HepG2 (cell line): ENCODE data around the gene AGRN. TPM values are rescaled to one million over a fixed set of nuclear protein-coding genes. Genes with fewer than 3 reads are reported as not detected.

ENCODE experiments used
- E2F1 ChIP-seq: sonication (generic); formaldehyde crosslinking; IDR thresholded peaks from 2 replicates; pipeline ENCODE4 v1.5.0; 2020; ENCODE audit warnings: missing genetic modification reagents
- HMGXB3 ChIP-seq: sonication (generic); formaldehyde crosslinking; IDR thresholded peaks from 2 replicates; pipeline ENCODE4 v1.4.0; 2020; ENCODE audit warnings: missing genetic modification reagents, borderline replicate concordance
- KMT2A ChIP-seq: sonication (generic); formaldehyde crosslinking; IDR thresholded peaks from 2 replicates; pipeline ENCODE4 v1.4.0; 2020; ENCODE audit warnings: missing genetic modification reagents
- MED1 ChIP-seq: sonication (generic); formaldehyde crosslinking; IDR thresholded peaks from 2 replicates; pipeline ENCODE4 v1.4.0; 2020; ENCODE audit warnings: missing genetic modification reagents
- MYC ChIP-seq: sonication (generic); formaldehyde crosslinking; IDR thresholded peaks from 2 replicates; pipeline ENCODE4 v1.9.0; 2021; ENCODE audit warnings: missing genetic modification reagents, borderline replicate concordance
- TOPORS ChIP-seq: sonication (generic); formaldehyde crosslinking; IDR thresholded peaks from 2 replicates; pipeline ENCODE4 v1.8.0; 2023; ENCODE audit warnings: mild to moderate bottlenecking, missing genetic modification reagents
- ZNF572 ChIP-seq: sonication (generic); formaldehyde crosslinking; IDR thresholded peaks from 2 replicates; pipeline ENCODE4 v1.5.1; 2020; ENCODE audit warnings: mild to moderate bottlenecking, missing genetic modification reagents
- ZNF670 ChIP-seq: sonication (generic); formaldehyde crosslinking; IDR thresholded peaks from 2 replicates; pipeline ENCODE4 v1.8.0; 2022; ENCODE audit warnings: mild to moderate bottlenecking, missing genetic modification reagents, borderline replicate concordance
- polyA plus RNA-seq, 8 experiments: library from polyadenylated mRNA; depleted of rRNA in 3 of 8; stranded (reverse) in 7 of 8; unstranded in 1 of 8; fragments of >200 nt; fragmentation: Illumina TruSeq in 4 of 8; extraction: Trizol in 4 of 8; gene quantifications; 2 replicates each; pipeline versions ENCODE4 v1.2.1 to v1.2.3, GENCODE V29; 2011 to 2016; ENCODE audit warnings: low read depth in 4 of 8, missing spikeins in 1 of 8, mixed read lengths in 1 of 8; ENCODE audit not compliant: insufficient read depth in 1 of 8
- total RNA-seq, 5 experiments: library from RNA; depleted of rRNA; stranded (reverse); fragments of >200 nt; fragmentation: Illumina TruSeq; extraction: Trizol; gene quantifications; 2 replicates each; pipeline ENCODE4 v1.2.3, GENCODE V29; 2016; ENCODE audit warnings: low read depth in 1 of 5
- TF ChIP-seq, protein P1 (sequence below): sonication (generic); formaldehyde crosslinking; IDR thresholded peaks from one replicate; pipeline ENCODE4 v1.5.1; 2020; ENCODE audit warnings: mild to moderate bottlenecking, missing genetic modification reagents; ENCODE audit errors: not compliant biosample characterization
- TF ChIP-seq, protein P2 (sequence below), 2 experiments: sonication (generic) in 1 of 2; formaldehyde crosslinking in 1 of 2; IDR thresholded peaks; 2 replicates each; pipeline versions ENCODE4 v1.5.1 to v1.6.1; 2011 to 2020; ENCODE audit warnings: borderline replicate concordance in 1 of 2, low read depth in 1 of 2, low read length in 1 of 2, mild to moderate bottlenecking in 1 of 2, missing genetic modification reagents in 1 of 2, moderate library complexity in 1 of 2

Gene AGRN
- total and polyA plus RNA-seq, 2 of the 13 experiments (the other 11 are each of a cell fraction or from before 2014, with no cell fraction given) = 29.8 to 65.2 TPM

DNA sequence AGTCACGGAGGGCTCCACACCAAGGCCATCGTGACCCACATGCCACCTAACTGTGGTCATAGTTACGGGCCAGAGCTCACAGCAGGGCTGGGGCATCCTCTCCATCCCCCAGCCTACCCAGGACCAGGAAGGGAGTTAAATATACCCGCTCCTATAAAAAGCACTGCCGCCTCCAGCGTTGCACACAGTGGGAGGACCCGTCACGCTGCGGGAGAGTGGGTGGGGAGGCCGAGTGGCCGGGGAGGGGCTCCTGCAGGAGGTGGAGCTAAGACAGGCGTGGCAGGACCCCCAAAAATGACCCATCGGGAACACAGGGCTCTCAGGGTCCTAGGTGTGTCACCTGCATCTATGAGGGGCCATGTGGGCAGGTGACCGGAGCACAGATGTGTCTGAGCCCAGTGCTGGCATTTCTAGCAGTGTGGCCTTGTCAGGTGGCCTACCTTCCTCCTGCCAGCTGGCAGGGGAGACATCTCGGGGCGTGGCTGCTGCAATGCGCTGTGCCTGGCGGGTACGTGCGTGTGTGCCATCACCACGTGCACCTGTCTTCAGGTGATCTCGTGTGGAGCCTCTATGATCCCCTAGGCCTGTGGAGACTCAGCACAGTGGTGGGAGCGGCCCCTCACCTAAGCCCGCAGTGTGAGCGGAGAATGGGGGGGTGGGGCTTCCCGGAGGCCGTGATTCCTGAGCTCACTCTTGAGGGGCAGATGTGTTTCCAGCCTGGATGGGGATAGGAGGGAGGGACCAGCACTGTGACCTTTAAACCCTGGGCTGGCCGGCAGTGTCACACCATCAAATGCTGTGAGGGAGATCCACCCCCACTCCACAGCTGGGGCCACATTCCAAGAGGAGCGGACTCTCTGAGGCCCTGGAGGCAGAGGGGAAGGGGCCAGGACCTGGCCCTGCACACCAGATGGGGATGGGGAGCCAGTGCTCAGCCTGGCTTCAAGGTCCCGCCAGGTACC is 17.7 kb downstream of the AGRN start (continued):
- TF ChIP-seq, protein P1, sequence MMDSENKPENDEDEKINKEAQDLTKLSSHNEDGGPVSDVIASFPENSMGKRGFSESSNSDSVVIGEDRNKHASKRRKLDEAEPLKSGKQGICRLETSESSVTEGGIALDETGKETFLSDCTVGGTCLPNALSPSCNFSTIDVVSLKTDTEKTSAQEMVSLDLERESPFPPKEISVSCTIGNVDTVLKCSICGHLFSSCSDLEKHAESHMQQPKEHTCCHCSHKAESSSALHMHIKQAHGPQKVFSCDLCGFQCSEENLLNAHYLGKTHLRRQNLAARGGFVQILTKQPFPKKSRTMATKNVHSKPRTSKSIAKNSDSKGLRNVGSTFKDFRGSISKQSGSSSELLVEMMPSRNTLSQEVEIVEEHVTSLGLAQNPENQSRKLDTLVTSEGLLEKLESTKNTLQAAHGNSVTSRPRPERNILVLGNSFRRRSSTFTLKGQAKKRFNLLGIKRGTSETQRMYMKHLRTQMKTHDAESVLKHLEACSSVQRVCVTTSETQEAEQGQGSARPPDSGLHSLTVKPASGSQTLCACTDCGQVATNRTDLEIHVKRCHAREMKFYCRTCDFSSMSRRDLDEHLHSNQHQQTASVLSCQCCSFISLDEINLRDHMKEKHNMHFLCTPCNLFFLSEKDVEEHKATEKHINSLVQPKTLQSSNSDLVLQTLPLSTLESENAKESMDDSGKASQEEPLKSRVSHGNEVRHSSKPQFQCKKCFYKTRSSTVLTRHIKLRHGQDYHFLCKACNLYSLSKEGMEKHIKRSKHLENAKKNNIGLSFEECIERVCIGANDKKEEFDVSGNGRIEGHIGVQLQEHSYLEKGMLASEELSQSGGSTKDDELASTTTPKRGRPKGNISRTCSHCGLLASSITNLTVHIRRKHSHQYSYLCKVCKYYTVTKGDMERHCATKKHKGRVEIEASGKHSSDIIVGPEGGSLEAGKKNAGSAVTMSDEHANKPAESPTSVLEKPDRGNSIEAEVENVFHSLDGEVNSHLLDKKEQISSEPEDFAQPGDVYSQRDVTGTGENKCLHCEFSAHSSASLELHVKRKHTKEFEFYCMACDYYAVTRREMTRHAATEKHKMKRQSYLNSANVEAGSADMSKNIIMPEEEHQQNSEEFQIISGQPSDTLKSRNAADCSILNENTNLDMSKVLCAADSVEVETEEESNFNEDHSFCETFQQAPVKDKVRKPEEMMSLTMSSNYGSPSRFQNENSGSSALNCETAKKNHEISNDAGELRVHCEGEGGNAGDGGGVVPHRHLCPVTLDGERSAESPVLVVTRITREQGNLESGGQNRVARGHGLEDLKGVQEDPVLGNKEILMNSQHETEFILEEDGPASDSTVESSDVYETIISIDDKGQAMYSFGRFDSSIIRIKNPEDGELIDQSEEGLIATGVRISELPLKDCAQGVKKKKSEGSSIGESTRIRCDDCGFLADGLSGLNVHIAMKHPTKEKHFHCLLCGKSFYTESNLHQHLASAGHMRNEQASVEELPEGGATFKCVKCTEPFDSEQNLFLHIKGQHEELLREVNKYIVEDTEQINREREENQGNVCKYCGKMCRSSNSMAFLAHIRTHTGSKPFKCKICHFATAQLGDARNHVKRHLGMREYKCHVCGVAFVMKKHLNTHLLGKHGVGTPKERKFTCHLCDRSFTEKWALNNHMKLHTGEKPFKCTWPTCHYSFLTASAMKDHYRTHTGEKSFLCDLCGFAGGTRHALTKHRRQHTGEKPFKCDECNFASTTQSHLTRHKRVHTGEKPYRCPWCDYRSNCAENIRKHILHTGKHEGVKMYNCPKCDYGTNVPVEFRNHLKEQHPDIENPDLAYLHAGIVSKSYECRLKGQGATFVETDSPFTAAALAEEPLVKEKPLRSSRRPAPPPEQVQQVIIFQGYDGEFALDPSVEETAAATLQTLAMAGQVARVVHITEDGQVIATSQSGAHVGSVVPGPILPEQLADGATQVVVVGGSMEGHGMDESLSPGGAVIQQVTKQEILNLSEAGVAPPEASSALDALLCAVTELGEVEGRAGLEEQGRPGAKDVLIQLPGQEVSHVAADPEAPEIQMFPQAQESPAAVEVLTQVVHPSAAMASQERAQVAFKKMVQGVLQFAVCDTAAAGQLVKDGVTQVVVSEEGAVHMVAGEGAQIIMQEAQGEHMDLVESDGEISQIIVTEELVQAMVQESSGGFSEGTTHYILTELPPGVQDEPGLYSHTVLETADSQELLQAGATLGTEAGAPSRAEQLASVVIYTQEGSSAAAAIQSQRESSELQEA (CRISPR knock-in tag) = no peak
- TF ChIP-seq E2F1 (CRISPR knock-in tag) = no peak
- TF ChIP-seq ZNF670 = no peak
- no peak for TF ChIP-seq HMGXB3 (CRISPR knock-in tag)
- TF ChIP-seq MED1 (CRISPR knock-in tag) = peak; percentile 41; the same call in 1 of the 2 replicates
- no peak for TF ChIP-seq KMT2A
- TF ChIP-seq MYC (CRISPR knock-in tag) = peak; percentile 34; the same call in 1 of the 2 replicates
- TF ChIP-seq, protein P2, sequence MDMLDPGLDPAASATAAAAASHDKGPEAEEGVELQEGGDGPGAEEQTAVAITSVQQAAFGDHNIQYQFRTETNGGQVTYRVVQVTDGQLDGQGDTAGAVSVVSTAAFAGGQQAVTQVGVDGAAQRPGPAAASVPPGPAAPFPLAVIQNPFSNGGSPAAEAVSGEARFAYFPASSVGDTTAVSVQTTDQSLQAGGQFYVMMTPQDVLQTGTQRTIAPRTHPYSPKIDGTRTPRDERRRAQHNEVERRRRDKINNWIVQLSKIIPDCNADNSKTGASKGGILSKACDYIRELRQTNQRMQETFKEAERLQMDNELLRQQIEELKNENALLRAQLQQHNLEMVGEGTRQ (IDR thresholded peaks at IDR 0.05; ENCODE audit: low read depth, low read length) = no peak
- TF ChIP-seq, protein P2 (CRISPR knock-in tag; IDR thresholded peaks at IDR 0.05; ENCODE audit: borderline replicate concordance) = no peak
- no peak for TF ChIP-seq TOPORS
- TF ChIP-seq ZNF572 (CRISPR knock-in tag) = no peak
